HK-2 (cell line): Measurements from ENCODE around the gene METTL5.
"Not testable (repeated sequence)": the region's sequence is repeated elsewhere in the genome, so short reads cannot be mapped to it uniquely, and the experiment has no call there.

ENCODE experiments used
- DNase-seq: peaks from one replicate; pipeline ENCODE4 v3.0.0-alpha.2; 2018; ENCODE audit not compliant: unreplicated experiment

Gene METTL5

DNA sequence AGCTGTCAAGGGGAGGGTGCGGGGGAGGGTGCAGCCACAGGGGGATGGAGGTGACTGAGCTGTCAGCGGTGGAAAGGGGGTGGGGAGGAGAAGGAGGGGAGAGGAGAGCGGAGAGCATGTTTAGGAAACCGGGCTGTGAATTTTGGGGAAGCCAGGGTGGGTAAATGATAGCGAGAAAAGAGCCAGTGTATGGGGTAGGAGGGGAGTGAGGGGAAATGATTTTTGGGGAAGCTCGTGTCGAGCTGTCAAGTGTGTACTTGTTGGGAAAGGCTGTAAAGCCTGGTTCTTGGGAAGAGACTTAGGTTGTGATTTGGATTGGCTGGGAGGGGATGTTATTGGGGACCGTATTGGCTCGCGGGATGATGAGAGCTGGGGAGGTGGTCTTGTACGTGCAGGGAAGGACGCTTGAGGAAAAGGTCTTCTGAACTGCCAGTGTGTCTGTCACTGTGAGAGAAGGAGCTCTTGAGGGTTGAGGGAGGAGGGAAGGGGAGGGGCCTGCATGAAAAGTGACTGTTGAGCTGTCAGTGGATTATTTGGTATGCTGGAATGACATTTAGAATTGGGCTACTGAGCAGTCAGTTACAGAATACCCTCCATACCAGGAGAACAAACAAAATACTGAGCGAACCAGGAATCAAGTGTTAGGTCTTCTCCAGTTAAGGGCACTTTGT is 3.6 kb upstream of the METTL5 start:
- DNase-seq: peak; percentile 29

DNA sequence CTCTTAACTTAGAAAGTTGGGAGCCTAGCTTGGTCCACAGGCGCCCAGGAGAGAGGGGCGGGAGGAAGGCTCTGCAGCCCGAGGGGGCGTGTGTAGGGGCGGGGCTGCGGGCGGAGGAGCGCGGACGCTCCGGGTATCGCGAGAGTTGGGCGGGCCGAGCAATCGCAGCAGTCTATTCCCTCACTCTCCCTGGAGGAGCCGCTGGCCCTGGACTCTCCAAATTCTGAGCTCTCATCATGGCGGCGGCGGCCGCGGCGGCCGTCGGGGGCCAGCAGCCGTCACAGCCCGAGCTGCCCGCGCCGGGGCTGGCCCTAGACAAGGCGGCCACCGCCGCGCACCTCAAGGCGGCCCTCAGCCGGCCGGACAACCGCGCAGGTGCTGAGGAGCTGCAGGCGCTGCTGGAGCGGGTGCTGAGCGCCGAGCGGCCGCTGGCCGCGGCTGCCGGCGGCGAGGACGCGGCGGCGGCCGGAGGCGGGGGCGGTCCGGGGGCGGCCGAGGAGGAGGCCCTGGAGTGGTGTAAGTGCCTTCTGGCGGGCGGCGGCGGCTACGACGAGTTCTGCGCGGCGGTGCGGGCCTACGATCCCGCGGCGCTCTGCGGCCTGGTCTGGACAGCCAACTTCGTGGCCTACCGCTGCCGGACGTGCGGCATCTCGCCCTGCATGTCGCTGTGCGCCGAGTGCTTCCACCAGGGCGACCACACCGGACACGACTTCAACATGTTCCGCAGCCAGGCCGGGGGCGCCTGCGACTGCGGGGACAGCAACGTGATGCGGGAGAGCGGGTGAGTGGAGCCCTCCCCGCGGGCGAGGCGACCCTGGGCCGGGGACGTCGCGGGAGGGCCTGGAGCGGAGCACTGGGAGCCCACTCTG is 2.8 kb upstream of the METTL5 start, which contains the start of gene UBR3:
TSS of gene UBR3 (plus strand) at position 183 of the 869 bp plus-strand sequence. CDS start at position 237, 54 bp downstream.
- peak; percentile 93 for DNase-seq

DNA sequence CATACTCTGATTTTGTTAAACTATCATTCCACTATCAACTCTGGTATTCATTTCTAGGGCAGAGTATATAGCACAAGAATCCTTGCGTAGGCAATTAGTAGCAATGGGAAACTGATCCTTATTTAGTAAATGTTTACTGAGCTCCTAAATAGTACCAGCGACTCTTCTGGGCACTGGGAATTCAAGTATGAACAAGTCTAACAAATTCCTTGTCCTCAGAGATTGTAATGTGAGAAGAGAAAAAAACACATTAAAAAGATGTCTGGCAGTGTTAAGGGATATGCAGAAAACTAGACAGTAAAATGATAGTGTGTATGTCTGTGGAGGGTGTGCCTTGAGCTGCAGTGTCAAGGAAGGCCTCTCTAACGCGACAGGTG is 721 bp downstream of the METTL5 start:
- DNase-seq: no peak

DNA sequence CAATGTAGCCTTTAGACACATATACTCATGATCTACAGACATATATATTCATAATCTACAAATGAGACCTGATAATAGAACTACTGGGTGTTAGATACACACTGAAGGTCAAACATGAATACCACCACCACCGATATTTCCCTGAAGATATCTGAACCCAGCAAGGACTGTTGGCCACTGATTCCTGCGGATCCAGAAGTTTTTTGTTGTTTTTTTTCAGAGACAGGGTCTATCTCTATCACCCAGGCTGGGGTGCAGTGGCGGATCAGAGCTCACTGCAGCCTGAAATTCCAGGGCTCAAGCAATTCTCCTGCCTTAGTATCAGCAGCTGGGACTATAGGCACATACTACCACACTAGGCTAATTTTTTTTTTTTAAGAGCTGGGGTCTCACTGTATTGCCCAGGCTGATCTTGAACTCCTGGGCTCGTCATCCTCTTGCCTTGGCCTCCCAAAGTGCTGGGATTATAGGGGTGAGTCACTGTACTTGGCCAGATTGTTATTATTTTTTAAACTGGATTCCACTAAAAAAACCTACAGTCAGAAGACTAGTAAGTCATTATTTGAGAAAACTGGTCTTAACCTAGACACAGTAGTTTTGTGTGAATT is 1.8 kb downstream of the METTL5 start:
- no peak for DNase-seq

DNA sequence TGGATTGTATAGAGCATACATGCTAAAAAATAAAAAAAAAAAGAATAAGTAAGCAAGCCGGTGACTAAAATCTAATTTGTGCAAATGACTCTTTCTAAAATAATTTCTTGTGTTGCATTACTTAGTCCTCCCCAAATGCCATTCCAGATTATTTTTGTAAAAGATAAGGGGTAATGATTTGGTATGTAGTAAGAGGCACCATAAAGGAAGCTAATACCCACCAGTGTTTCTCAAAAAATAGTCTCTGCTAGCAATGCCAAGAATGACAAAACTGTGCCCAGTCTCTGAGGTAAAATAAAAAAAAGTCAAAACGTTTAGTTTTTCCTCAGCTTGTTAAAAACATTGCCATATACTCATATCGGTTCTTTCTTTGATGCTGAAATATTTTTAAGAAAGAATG is 2.7 kb downstream of the METTL5 start:
- no peak for DNase-seq

DNA sequence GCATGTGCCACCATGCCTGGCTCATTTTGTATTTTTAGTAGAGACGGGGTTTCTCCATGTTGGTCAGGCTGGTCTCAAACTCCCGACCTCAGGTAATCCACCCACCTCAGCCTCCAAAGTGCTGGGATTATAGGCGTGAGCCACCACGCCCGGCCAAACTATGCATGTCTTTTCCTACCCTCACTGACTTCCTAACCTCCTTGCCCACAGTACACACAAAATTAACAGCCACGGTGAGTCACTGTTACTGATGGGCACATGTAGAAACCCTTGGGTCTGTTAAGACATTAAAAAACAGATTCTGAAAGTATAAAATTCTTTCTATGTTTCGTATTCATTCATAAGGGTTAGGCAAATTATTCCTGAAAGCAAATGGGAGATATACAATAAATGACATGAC is 4.6 kb downstream of the METTL5 start:
- not testable (repeated sequence) for DNase-seq

DNA sequence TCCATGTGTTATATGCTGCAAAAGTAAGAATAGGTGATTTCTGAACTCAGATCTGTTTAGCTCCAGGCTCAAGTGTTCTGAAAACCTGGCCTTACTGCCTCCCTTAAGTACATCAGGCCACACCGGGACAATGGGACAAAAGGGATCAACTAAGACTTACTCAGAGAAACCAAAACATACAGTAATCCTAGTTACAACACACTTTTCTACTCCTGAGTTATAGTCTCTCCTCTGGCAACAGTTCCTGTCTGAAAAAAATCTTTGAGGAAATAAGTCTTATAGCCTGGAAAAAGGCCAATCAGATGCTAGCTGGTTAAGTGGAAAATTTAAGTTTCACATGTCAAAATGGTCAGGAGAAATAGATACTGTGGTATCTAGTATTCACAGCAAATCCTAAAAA is 5.6 kb downstream of the METTL5 start:
- no peak for DNase-seq

DNA sequence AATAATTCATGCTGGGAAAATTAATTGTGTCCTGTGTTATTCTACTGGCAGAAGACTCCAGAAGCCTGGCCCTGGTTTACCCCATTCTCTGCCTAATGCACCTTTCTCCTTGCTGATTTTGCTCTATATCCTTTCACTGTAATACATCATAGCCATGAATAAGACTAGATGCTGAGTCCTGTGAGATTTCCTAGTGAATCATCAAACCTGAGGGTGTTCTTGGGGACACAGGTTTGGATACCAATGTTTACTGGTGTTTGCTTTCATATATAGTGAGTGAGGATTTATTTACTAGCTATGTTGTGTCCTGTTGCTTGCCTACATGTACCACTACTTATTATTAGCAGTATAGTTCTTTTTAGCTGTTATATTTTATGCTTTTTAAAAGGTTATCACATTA is 6.5 kb downstream of the METTL5 start:
- DNase-seq: no peak

DNA sequence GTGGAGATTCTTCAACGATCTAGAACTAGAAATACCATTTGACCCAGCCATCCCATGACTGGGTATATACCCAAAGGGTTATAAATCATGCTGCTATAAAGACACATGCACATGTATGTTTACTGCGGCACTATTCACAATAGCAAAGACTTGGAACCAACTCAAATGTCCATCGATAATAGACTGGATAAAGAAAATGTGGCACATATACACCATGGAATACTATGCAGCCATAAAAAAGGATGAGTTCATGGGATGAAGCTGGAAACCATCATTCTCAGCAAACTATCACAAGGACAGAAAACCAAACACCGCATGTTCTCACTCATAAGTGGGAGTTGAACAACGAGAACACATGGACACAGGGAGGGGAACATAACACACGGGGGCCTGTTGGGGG is 7.3 kb downstream of the METTL5 start:
- not testable (repeated sequence) for DNase-seq

DNA sequence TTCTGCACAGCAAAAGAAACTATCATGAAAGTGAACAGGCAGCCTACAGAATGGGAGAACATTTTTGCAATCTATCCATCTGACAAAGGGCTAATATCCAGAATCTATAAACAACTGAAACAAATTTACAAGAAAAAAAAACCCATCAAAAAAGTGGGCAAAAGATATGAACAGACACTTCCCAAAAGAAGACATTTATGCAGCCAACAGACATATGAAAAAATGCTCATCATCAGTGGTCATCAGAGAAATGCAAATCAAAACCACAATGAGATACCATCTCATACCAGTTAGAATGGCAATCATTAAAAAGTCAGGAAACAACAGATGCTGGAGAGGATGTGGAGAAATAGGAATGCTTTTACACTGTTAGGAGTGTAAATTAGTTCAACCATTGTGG is 7.7 kb downstream of the METTL5 start:
- DNase-seq: not testable (repeated sequence)

DNA sequence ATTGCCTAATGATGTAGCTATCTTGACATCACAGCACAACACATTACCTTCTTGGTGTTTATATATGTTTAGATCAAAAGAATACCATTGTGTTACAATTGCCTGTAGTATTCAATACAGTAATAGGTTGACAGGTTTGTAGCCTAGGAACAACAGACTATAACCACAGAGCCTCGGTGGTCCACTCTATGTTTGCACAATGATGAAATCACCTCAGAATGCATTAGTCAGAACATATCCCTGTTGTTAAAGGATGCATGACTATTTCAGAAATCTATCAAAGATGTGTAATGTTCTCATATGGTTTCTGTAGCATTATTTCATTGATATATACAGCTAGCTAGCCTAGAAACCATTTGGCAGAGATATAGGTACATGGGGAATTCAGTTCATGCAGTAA is 8.9 kb downstream of the METTL5 start:
- no peak for DNase-seq

DNA sequence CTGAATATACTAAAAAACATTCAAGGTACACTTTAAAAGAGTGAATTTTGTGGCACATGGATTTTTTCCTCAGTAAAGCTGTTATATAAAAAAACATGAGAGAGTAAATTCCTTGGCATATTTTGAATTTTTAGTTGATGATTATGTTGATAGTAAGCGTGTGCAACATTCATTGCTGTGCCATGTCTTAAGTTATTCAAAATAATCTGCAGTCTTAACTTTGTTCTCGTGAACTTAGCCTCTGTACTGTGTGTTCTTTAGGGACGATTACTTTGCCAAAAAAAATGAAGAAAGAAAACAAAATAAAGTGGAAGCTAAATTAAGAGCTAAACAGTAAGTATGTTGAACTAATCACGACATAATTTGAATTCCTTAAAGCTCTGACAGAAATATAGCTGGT is 16.5 kb downstream of the METTL5 start:
- DNase-seq: no peak

DNA sequence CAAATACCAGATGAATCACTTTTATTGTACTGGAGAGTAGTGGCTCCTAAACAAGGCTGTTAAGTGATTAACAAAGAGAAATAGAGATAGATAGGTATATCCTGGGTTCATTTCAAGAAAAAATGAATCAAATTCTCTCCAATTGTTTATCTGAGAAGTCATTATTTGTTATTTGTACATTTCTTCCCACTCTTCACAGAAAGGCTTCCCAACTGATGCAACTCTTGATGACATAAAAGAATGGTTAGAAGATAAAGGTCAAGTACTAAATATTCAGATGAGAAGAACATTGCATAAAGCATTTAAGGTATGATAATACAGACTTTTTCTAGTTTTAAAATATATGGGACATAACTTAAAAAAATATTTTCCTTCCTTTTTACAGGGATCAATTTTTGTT is 18.1 kb downstream of the METTL5 start:
- no peak for DNase-seq

DNA sequence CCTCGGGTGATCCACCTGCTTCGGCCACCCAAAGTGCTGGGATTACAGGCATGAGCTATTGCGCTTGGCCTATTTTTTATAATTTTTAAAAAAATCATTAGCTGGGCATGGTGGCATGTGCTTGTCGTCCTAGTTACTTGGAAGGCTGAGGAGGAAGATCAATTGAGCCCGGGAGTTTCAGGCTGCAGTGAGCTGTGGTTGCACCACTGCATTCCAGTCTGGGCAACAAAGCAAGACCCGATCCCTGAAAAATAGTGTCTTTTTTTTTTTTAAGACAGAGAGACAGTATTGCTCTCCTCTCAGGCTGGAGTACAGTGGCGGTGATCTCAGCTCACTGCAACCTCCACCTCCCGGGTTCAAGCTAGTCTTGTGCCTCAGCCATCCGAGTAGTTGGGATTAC is 21.2 kb downstream of the METTL5 start:
- no peak for DNase-seq

DNA sequence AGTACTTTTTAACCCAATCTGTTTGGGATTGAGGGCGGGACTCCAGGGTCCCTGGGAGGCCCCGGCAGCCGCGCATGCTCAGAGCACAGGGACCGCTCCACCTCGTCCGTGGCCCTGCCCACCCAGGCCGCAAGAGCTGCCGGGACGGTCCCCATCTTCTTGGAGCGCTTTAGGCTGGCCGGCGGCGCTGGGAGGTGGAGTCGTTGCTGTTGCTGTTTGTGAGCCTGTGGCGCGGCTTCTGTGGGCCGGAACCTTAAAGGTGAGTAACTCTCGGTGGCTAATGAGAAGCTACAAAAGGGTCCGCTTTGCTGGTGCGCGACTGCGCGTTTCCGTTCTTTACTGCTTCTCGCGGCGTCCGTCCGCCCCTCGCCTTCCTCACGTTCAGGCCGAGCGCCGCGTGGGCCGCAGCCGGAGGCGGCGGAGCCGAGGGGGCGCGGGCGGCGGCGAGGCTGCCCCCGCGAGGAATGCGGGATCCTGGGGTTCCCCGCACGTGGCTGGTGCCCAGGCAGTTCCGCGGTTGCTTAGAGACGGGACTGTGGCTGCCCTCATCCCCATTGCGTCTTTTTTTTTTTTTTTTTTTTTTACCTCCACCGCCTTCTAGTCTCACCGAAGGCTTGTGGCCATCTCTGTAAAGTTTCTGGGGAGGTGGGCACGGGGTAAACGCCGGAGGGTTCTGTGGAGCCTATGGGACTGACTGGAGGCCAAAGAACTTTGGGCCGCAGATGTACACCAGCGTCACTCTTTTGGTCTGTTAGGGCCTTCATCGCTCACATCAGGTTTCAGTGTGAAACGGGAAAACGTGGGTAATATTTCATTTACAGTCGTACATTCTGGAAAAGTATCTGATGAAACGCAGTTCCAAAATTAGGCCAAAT is 25.8 kb downstream of the METTL5 start, which contains the start of gene SSB:
TSS of gene SSB (plus strand) at position 154 of the 875 bp plus-strand sequence. CDS start 2,090 bp downstream, outside the sequence.
- peak; percentile 97 for DNase-seq

DNA sequence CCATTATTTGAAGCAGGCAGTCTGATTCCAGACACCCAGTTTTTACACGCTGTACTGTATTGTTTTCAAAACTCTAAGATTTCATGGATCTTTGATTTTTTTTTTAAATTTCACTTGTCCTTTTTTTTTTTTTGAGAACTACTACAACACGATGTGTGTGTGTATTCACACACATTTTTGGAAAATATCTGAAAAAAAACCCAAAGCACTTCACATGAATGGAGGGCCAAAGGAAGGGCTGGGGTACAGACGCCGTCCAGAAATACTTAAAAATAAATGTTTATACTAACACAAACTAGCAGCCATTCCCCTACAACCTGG is 26.3 kb downstream of the METTL5 start:
- DNase-seq: no peak

DNA sequence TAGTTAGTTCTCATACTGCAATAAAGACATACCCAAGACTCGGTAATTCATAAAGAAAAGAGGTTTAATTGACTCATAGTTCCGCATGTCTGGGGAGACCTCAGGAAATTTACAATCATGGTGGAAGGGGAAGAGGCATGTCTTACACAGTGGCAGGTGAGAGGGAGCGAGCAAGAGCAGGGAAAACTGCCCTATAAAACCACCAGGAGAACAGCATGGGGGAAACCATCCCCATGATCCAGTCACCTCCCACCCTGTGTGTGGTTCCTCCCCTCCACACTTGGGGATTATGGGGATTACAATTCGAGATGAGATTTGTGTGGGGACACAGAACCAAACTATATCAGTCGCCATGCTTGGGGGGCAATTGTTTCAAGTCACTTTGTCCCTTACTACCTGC is 27.1 kb downstream of the METTL5 start:
- DNase-seq: no peak

DNA sequence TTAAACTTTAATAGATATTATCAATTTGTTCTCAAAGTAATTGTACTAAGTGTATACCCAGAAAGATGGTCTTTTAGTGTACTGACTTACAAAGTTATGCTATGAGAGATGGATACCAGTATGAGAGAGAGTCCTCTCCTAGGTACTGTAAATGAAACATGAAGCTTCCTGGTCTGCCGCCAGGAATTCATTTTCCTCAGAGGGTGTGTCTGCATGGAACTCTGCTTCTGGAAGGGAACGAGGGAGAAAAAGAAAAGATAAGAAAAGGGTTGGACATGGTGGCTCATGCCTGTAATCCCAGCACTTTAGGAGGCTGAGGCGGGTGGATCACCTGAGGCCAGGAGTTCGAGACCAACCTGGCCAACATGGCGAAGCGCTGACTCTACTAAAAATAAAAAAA is 28.3 kb downstream of the METTL5 start:
- no peak for DNase-seq

DNA sequence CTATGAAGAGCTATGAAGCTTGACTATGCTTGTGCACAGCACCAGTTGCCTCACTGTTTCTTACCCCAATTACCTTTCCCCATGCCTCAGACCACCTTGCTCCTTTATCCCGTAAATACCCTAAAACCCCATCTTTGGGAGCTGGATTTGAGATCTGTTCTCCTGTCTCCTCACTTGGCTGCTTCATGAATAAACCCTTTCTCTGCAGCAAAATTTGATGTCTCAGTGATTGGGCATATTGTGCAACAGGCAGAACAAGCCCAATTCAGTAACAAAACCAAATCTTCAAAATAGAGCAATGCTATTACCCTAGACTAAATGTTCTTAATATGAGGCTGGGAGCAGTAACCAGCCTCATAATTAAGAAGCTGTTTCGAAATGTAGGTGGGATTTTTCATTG is 29.5 kb downstream of the METTL5 start:
- no peak for DNase-seq

DNA sequence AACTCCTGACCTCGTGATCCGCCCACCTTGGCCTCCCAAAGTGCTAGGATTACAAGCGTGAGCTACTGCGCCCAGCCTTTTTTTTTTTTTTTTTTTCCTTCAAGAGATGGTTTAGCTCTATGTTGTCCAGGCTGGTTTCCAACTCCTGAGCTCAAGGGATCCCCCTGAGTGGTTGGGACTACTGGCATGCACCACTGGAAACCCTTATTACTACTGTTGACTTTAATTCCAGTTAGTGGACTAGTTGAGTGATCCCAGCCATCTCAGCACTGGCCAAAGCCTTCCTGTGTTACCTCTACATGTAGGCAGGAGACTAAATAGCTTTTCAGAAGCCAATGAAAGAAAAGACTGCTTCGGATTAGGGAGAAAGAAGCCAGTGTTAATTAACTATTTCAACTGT is 34.1 kb downstream of the METTL5 start:
- DNase-seq: no peak

DNA sequence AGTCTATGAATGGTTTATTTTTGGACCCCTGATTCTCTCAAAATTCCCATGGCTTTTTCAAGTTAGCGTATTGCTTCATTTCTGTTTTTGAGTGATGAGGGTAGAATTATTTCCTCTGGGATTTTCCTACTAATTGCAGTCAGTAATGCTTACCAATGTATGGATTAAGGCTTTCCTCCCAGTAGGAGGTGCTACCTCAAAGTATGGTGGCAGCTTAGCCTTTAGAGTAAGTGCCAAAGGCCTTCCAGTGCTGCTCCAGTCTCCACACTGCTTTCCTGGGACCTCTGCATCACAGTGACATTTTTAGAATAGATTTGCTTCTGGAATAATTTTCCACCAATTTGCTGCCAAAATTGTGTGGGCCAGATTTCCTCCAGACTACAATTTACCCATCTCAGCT is 42.2 kb downstream of the METTL5 start:
- DNase-seq: no peak
